CD4-positive, alpha-beta T cell treated with Interleukin-21 for 1 hour (primary cell): Measurements from ENCODE around the gene CIDEB.
A peak's percentile ranks its signal among the peaks of the same experiment; 100 is the strongest.
"Not testable (repeated sequence)": the region's sequence is repeated elsewhere in the genome, so short reads cannot be mapped to it uniquely, and the experiment has no call there.

Source experiments
- DNase-seq: peaks from one replicate; pipeline ENCODE4 v3.0.0-alpha.2; 2020

Gene CIDEB

DNA sequence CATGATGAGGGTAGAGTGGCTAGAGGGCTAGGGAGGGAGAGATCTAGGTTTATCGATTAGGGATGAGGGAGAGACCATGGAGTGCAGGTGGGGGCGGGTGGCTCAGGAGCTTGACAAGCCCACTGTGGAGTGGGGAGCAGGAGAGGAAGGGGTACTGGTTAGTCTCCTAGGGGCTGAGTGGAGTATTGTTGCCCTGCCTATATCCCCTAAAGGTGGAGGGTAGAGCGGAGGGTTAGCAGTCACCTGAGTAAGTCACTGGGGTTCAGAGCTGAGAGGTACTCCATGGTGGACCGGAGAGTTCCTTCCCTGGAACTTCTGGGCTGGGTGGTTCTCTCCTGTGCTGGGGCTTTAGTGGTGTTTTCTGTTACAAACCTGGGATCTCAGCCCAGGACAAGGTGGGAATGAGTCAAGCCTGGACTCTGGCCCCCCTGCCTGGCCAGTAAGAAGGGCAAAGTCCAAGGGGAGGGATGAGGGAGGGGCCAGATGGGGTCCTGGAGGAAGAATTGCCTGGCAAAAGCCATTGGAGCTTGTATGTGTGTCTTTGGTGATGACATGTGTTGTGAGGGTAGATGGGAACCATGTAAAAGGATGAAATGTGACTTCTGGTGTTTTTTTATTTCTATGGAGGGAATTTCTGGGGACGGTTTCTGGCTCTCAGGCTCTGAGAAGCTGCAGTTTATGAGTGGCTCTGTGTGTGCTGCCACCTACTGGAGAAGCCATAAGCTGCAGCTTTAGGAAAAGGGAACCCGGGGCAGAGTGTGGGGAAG is at the start of gene CIDEB:
TSS of gene CIDEB (minus strand) at position 403 of the 767 bp plus-strand sequence. CDS start at position 284, 119 bp downstream.
- peak; percentile 74 for DNase-seq

- DNase-seq, result no peak
Measured at GRCh38 chr14:24356208-24356607, 48.4 kb upstream of the CIDEB start.

DNA sequence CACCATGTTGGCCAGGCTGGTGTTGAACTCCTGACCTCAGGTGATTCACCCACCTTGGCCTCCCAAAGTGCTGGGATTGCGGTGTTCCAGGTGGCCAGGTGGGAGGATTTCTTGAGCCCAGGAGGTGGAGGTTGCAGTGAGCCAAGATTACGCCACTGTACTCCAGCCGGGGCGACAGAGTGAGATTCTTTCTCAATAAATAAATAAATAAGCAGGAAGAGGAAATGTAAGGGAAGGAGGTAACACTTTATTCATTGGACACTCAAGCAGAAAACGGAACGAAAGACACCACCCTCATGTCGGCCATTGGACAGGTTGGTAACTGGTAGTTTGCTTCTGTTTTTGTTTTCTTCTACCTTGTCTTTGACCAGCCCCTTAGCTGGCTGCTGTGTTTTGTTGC is 47.2 kb upstream of the CIDEB start:
- no peak for DNase-seq

DNA sequence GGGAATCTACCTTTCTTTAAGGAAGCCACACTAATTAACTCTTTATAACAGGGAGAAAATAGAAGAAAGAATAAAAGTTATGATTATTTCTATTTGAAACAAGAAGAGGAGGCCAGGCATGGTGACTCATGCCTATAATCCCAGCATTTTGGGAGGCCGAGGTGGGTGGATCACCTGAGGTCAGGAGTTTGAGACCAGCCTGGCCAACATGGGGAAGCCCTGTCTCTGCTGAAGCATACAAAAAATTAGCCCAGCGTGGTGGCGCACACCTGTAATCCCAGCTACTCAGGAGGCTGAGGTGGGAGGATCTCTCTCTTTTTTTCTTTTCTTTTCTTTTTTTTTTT is 46.7 kb upstream of the CIDEB start:
- DNase-seq, result not testable (repeated sequence)

DNA sequence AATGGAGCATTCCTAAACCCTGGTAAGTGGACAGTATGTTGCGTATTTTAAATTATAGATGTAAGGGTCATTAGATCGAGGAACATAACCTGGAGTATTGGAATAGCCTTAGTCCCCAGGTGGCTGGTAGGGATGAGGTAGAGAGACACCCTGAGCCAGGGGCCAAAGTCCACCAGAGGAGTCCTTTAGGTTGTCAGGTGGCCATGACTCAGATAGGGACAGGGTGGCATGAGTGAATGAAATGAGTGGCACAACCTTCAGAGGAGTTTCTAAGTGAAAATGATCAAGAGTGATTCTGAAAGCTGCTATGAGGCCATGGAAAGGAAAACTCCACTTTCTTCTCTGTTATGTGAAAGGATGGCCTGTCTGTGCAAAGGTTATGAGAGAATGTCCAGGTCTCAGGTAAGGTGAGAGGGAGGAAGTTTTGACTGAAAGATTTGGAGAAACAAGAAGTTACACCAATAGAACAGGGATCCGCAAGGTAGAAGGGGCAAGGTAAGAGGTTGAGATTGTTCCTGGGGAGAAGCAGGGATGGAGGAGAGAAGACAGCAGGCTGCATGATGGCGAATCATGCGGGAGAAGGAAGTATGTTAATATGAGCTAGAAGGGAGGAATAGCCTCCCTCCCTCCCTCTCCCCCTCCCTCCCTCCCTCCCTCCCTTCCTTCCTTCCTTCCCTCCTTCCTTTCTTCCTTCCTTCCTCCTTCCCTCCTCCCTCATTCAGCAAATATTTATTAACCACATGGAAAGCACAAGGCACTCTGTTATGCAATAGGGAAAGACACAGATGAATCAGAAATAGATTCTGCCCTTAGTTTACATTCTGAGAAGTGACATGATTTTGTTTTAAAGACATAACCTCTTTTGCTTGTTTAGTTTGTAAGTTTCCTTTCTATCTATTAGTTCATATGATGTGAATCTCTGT is 46.0 kb upstream of the CIDEB start:
- DNase-seq, result no peak

- no peak for DNase-seq
Measured at GRCh38 chr14:24351517-24351916, 43.7 kb upstream of the CIDEB start.

- no peak for DNase-seq
Measured at GRCh38 chr14:24349742-24350141, 42.0 kb upstream of the CIDEB start.

GRCh38 chr14:24348186-24348585 is 40.4 kb upstream of the CIDEB start:
- DNase-seq, result no peak

- no peak for DNase-seq
Measured at GRCh38 chr14:24347134-24347533, 39.4 kb upstream of the CIDEB start.

GRCh38 chr14:24343795-24344660 is 36.3 kb upstream of the CIDEB start:
- DNase-seq, result no peak

- DNase-seq, result no peak
Measured at GRCh38 chr14:24342889-24343288, 35.1 kb upstream of the CIDEB start.

- DNase-seq, result no peak
Measured at GRCh38 chr14:24340606-24341005, 32.8 kb upstream of the CIDEB start.

GRCh38 chr14:24339284-24340151 is 31.7 kb upstream of the CIDEB start, which contains the start of gene RIPK3:
Gene RIPK3, minus strand, starts transcription at chr14:24339991. Its CDS starts 165 bp downstream, at chr14:24339826.
- DNase-seq, result peak; percentile 70

DNA sequence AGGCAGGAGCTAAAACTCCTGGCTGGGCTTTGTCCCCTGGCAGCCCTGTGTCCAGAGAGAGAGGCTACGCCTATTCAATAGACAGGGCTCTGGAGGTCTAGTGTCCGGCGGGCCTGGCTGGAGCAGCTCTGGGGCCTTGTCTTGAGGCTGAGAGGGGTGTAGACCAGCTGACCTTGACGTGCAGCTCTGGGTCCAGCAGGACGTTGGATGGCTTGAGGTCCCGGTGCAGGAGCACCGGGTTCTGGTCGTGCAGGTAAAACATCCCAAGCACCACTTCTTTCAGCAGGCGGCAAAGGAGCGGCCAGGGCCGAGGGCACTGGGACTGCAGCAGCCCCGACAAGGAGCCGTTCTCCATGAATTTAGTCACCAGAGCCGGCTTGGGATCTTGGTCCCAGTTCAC is 31.1 kb upstream of the CIDEB start:
- DNase-seq, result no peak

- DNase-seq, result no peak
Measured at GRCh38 chr14:24337824-24338175, 30.0 kb upstream of the CIDEB start.

DNA sequence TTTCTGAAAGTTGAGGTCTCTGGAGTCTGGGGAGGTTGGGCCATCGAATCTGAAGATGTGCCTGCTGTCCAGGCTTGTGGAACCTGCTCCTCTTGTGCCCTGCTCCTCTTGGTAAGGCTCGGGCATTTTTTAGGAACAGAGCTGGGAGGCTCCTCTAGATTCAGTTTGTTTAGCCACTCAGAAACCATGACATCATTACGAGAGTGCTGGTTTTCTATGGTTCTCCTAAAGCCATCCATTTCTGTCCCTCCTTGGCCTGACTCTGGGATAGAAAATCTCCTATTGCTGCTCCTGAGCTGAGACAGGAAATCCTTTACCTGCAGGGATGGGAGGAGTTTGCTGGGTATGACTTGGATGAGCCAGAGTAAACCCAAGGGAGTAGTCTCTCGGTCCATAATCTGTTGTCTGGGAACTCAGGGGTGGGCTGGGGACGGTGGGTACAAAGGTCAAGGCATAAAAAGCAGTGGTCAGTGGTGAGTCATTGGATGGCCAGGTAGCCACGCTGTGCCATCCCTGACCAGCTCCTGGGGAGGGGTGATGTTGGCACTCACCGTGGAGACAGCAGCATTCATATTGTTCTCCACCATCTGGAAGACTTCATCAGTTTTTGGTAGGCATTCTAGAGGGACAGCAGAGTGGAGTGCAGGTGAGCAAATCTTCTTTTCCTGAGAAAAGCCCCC is 29.5 kb upstream of the CIDEB start:
- no peak for DNase-seq

DNA sequence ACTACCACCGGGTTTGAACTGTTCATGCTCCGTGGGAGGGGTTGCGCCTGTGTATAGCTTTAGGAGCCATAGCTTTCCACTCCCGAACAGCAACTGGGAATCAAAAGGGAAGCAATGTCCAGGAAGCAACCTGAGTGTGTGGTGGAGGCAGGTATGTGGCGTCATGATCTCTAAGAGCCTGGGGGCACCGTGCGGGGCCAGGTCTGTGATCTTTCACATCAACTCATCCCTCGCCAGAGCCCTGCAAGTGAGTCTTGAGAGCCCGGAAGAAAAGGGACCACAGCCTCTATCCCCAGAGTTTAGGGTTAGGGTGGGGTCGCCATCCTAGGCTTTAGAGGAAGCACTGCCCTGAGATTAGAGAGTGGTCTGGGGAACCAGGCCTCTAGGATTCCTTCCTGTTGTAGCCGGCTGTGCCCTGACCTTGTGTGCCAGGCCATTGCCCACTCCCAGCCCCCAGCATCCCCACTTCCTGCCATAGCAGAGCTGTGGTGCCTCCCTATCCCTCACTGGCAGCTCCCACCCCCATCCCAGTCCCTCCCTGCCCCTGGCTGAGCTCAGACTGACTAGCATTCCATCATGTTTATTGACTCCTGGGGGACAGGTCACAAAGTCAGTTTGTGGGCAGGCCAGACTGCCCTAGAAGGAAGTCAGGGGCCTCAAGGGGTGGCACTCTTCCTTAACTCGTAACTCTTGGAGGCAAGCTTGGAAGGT is 27.8 kb upstream of the CIDEB start:
- no peak for DNase-seq

GRCh38 chr14:24334431-24335291 is 26.9 kb upstream of the CIDEB start, which contains the start of gene ADCY4:
Gene ADCY4, minus strand, starts transcription at chr14:24335071. Its CDS starts 419 bp downstream, at chr14:24334652.
- no peak for DNase-seq

DNA sequence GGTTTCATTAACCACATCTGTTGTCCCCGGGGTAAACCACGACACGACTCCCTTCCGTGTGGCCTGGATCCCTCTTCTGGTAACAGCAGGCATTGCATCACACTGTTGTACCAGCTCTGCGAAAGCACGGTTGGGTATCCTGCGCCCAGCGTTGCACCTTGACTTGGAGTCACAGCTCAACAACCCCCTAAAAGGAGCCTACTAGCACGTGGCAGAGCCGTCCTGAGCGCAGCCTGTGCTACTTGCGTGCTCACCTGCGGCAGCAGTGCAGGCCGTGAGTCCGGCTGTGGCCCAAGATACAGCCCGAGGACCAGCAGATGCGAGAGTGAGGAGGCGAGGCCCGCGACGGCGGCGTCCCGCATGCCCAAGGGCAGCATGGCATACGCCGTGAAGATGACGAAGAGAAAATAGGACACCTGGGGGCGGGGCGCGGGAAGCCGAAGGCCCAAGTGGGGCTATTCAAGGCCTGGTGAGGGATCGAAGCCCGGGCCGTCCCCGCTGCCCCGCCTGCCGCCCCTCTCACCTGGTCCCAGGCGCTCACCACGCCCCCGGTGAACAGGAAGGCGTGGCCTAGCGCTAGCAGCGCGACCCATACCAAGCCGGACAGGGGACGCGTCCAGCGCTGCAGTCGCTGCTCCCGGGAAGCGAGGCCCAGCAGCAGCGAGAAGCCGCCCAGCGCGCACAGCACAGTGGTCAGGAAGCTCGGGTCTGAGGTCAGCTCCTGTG is 24.7 kb upstream of the CIDEB start:
- peak; percentile 93 for DNase-seq
